Measurements from ENCODE around the gene ARL6IP1.

The ARL6IP1 gene

GRCh38 chr16:18801145-18801972, at the start of gene ARL6IP1:
ARL6IP1 (minus strand) TSS chr16:18801549; CDS start chr16:18801466, 83 bp downstream.
- DNase-seq = peak; percentile 85

GRCh38 chr16:18846416-18846815, 45.1 kb upstream of the ARL6IP1 start:
- DNase-seq = no peak

GRCh38 chr16:18842565-18842964, 41.2 kb upstream of the ARL6IP1 start:
- DNase-seq = no peak

- no peak for DNase-seq
Observed at GRCh38 chr16:18841833-18842525, 40.6 kb upstream of the ARL6IP1 start.

GRCh38 chr16:18839555-18839954, 38.2 kb upstream of the ARL6IP1 start:
- no peak for DNase-seq

GRCh38 chr16:18836702-18837101, 35.4 kb upstream of the ARL6IP1 start:
- no peak for DNase-seq

GRCh38 chr16:18834864-18835263, 33.5 kb upstream of the ARL6IP1 start:
- no peak for DNase-seq

- DNase-seq = no peak
Observed at GRCh38 chr16:18833707-18834505, 32.6 kb upstream of the ARL6IP1 start.

- no peak for DNase-seq
Observed at GRCh38 chr16:18832613-18833012, 31.3 kb upstream of the ARL6IP1 start.

- no peak for DNase-seq
Observed at GRCh38 chr16:18832006-18832405, 30.7 kb upstream of the ARL6IP1 start.

GRCh38 chr16:18829251-18829650, 27.9 kb upstream of the ARL6IP1 start:
- DNase-seq = no peak

GRCh38 chr16:18827890-18828289, 26.5 kb upstream of the ARL6IP1 start:
- no peak for DNase-seq

- DNase-seq = no peak
Observed at GRCh38 chr16:18816286-18816685, 14.9 kb upstream of the ARL6IP1 start.

- no peak for DNase-seq
Observed at GRCh38 chr16:18811925-18812324, 10.6 kb upstream of the ARL6IP1 start.

GRCh38 chr16:18809165-18809564, 7.8 kb upstream of the ARL6IP1 start:
- no peak for DNase-seq

- no peak for DNase-seq
Observed at GRCh38 chr16:18805257-18805773, 4.0 kb upstream of the ARL6IP1 start.

GRCh38 chr16:18804540-18804939, 3.2 kb upstream of the ARL6IP1 start:
- no peak for DNase-seq

GRCh38 chr16:18803569-18804462, 2.5 kb upstream of the ARL6IP1 start:
- DNase-seq = no peak

GRCh38 chr16:18802767-18803343, 1.5 kb upstream of the ARL6IP1 start:
- DNase-seq = no peak

GRCh38 chr16:18800775-18801144, 589 bp downstream of the ARL6IP1 start:
- DNase-seq = no peak

- no peak for DNase-seq
Observed at GRCh38 chr16:18800293-18800692, 1.1 kb downstream of the ARL6IP1 start.

- no peak for DNase-seq
Observed at GRCh38 chr16:18799500-18799899, 1.8 kb downstream of the ARL6IP1 start.
